GM12864 (cell line): ENCODE results near the gene CIDEB.

Experiments used
- DNase-seq: peaks from one replicate; pipeline ENCODE4 v3.0.0-alpha.2; 2011; ENCODE audit warnings: low read depth
- H3K4me3 ChIP-seq: 2 replicates; pipeline ENCODE4 v1.5.1; 2011; ENCODE audit warnings: mild to moderate bottlenecking, low read depth, low read length, control low read depth
- CTCF ChIP-seq: IDR thresholded peaks from 2 replicates; pipeline ENCODE4 v1.5.1; 2011; ENCODE audit warnings: low read depth, mild to moderate bottlenecking, moderate library complexity, low read length, control low read depth, inconsistent platforms; ENCODE audit errors: missing control alignments

CIDEB gene

GRCh38 chr14:24308342-24309124, 756 bp upstream of the CIDEB start:
- no peak overlapping the region for H3K4me3 ChIP-seq
- TF ChIP-seq CTCF = no peak
- no peak for DNase-seq

GRCh38 chr14:24307156-24307574, 612 bp downstream of the CIDEB start:
- no peak for DNase-seq
- TF ChIP-seq CTCF = no peak
- no peak overlapping the region for H3K4me3 ChIP-seq

- no peak for DNase-seq
- no peak for TF ChIP-seq CTCF
- no peak overlapping the region for H3K4me3 ChIP-seq
Measured at GRCh38 chr14:24304019-24304387, 3.8 kb downstream of the CIDEB start.

- peak overlapping the region; percentile 74 for H3K4me3 ChIP-seq
- DNase-seq = no peak
Measured at GRCh38 chr14:24300326-24300980, 7.3 kb downstream of the CIDEB start.

GRCh38 chr14:24299255-24300191, 8.3 kb downstream of the CIDEB start, which contains the start of the genes DHRS1 and NOP9:
Gene DHRS1 (minus strand): TSS chr14:24299780. CDS start chr14:24299106, 674 bp downstream.
Gene NOP9 (plus strand): TSS chr14:24299850. CDS start chr14:24299955, 105 bp downstream.
- TF ChIP-seq CTCF = no peak
- peak; percentile 69 for DNase-seq
- H3K4me3 ChIP-seq = peak within 1 kb of the TSS; percentile 74

More at GRCh38 chr14:24300326-24300980, 7.3 kb downstream of the CIDEB start:
- no peak for TF ChIP-seq CTCF

- no peak for DNase-seq
- TF ChIP-seq CTCF = no peak
- peak overlapping the region; percentile 74 for H3K4me3 ChIP-seq
Measured at GRCh38 chr14:24298892-24299254, 8.9 kb downstream of the CIDEB start.
